LNCaP clone FGC (cell line): Measurements from ENCODE around the gene ZFP2.
A peak's percentile ranks its signal among the peaks of the same experiment; 100 is the strongest.
"Not testable (repeated sequence)": the region's sequence is repeated elsewhere in the genome, so short reads cannot be mapped to it uniquely, and the experiment has no call there.

Experiments used
- DNase-seq: peaks from one replicate; pipeline ENCODE4 v3.0.0-alpha.2; 2011; ENCODE audit warnings: low read depth
- H3K4me3 ChIP-seq: 2 replicates; pipeline ENCODE4 v1.5.1; 2011; ENCODE audit warnings: mild to moderate bottlenecking, low read depth, low read length, control low read depth
- CTCF ChIP-seq: IDR thresholded peaks from 2 replicates; pipeline ENCODE4 v1.5.1; 2012; ENCODE audit warnings: mild to moderate bottlenecking; ENCODE audit not compliant: control insufficient read depth, insufficient read depth; ENCODE audit errors: extremely low read depth

ZFP2 gene

GRCh38 chr5:178895615-178896571, at the start of gene ZFP2:
ZFP2 (plus strand) TSS chr5:178895913; CDS start chr5:178931314, 35,401 bp downstream.
- no peak for TF ChIP-seq CTCF
- H3K4me3 ChIP-seq, result peak within 1 kb of the TSS; percentile 67
- DNase-seq, result peak; percentile 22

- DNase-seq, result no peak
- TF ChIP-seq CTCF, result no peak
- no peak overlapping the region for H3K4me3 ChIP-seq
These were observed 46.4 kb upstream of the ZFP2 start for GRCh38 chr5:178849316-178849715.

GRCh38 chr5:178851951-178852350, 43.8 kb upstream of the ZFP2 start:
- DNase-seq, result no peak
- TF ChIP-seq CTCF, result no peak
- no peak overlapping the region for H3K4me3 ChIP-seq

GRCh38 chr5:178854284-178854683, 41.4 kb upstream of the ZFP2 start:
- no peak overlapping the region for H3K4me3 ChIP-seq
- DNase-seq, result no peak
- TF ChIP-seq CTCF, result no peak

- TF ChIP-seq CTCF, result no peak
- peak within 1 kb of the TSS; percentile 65 for H3K4me3 ChIP-seq
- DNase-seq, result peak; percentile 85
These were observed 35.8 kb upstream of the ZFP2 start, which contains the start of gene ZNF354B for GRCh38 chr5:178859625-178860521. ZNF354B (plus strand) TSS chr5:178859953; CDS start chr5:178861048, 1,095 bp downstream.

GRCh38 chr5:178860615-178861014, 35.1 kb upstream of the ZFP2 start:
- DNase-seq, result not testable (repeated sequence)
- peak overlapping the region; percentile 65 for H3K4me3 ChIP-seq

GRCh38 chr5:178861627-178862026, 34.1 kb upstream of the ZFP2 start:
- DNase-seq, result no peak
- TF ChIP-seq CTCF, result no peak
- no peak overlapping the region for H3K4me3 ChIP-seq
